Thoracic aorta (tissue), 2 donors: ENCODE results near the gene EBF4. TPM values are rescaled to one million over a fixed set of nuclear protein-coding genes. Genes with fewer than 3 reads are reported as not detected.

Experiments
- ATAC-seq: fragments of 150-250 bp; one replicate; pipeline ENCODE4 v1.8.0; 2017; ENCODE audit warnings: low read depth; ENCODE audit not compliant: insufficient number of reproducible peaks, low FRiP score
- DNase-seq: peaks from one replicate; pipeline ENCODE4 v3.0.0-alpha.2; 2020; ENCODE audit warnings: low spot score
- H3K27ac ChIP-seq, 2 donors: fragments of 200-600 bp; sonication (generic); 1 replicate in 1 of 2; 2 replicates in 1 of 2; pipeline ENCODE4 v1.5.1; 2016; ENCODE audit warnings: mild to moderate bottlenecking in 2 of 2, moderate library complexity in 2 of 2
- H3K27me3 ChIP-seq: fragments of 200-600 bp; sonication (generic); replicated peaks from 2 replicates; pipeline ENCODE4 v1.6.0; 2016; ENCODE audit warnings: mild to moderate bottlenecking; ENCODE audit not compliant: insufficient read depth
- H3K36me3 ChIP-seq: fragments of 200-600 bp; sonication (generic); one replicate; pipeline ENCODE4 v1.5.1; 2016
- H3K4me1 ChIP-seq, 2 donors: fragments of 200-600 bp; sonication (generic); 1 replicate in 1 of 2; 2 replicates in 1 of 2; pipeline versions ENCODE4 v1.5.1 to v1.6.0; 2016; ENCODE audit warnings: low read depth in 2 of 2, mild to moderate bottlenecking in 1 of 2; ENCODE audit not compliant: control insufficient read depth in 1 of 2
- H3K4me3 ChIP-seq: fragments of 200-600 bp; sonication (generic); 2 replicates; pipeline ENCODE4 v1.5.1; 2016; ENCODE audit warnings: mild to moderate bottlenecking
- H3K9me3 ChIP-seq: fragments of 200-600 bp; sonication (generic); 2 replicates; pipeline ENCODE4 v1.5.1; 2016
- total RNA-seq, 2 donors: library from RNA; depleted of rRNA; stranded (reverse); fragments of >200 nt; gene quantifications; one replicate each; pipeline versions ENCODE4 v1.1.0 to v1.2.3, GENCODE V29; 2016
- TF ChIP-seq, protein P1 (sequence below): fragments of 200-600 bp; sonication (generic); IDR thresholded peaks from one replicate; pipeline ENCODE4 v1.5.1; 2019; ENCODE audit warnings: antibody characterized with exemption

EBF4 gene
- total RNA-seq, 2 donors from 2014 or later, result 14.1 to 16.6 TPM

GRCh38 chr20:2701671-2702081 is 9.1 kb downstream of the EBF4 start:
- Histone ChIP-seq H3K27me3 (no peaks in the 10 kb centered on the region), H3K4me1 (no peaks in the 10 kb centered on the region), H3K27ac (no peak overlapping the region), H3K9me3 (no peaks in the 10 kb centered on the region), H3K4me3 (no peak overlapping the region), H3K36me3 (no peaks in the 10 kb centered on the region)
- DNase-seq, result no peak
- TF ChIP-seq, protein P1, sequence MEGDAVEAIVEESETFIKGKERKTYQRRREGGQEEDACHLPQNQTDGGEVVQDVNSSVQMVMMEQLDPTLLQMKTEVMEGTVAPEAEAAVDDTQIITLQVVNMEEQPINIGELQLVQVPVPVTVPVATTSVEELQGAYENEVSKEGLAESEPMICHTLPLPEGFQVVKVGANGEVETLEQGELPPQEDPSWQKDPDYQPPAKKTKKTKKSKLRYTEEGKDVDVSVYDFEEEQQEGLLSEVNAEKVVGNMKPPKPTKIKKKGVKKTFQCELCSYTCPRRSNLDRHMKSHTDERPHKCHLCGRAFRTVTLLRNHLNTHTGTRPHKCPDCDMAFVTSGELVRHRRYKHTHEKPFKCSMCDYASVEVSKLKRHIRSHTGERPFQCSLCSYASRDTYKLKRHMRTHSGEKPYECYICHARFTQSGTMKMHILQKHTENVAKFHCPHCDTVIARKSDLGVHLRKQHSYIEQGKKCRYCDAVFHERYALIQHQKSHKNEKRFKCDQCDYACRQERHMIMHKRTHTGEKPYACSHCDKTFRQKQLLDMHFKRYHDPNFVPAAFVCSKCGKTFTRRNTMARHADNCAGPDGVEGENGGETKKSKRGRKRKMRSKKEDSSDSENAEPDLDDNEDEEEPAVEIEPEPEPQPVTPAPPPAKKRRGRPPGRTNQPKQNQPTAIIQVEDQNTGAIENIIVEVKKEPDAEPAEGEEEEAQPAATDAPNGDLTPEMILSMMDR, result no peak
- no peak for ATAC-seq

- Histone ChIP-seq H3K9me3 (no peaks in the 10 kb centered on the region), H3K27me3 (no peaks in the 10 kb centered on the region)
Measured at GRCh38 chr20:2703716-2704475, 11.3 kb downstream of the EBF4 start.

GRCh38 chr20:2705931-2706645 is 13.5 kb downstream of the EBF4 start:
- no peaks in the 10 kb centered on the region for H3K27me3 ChIP-seq
- H3K27ac ChIP-seq, result no peak overlapping the region
- H3K9me3 ChIP-seq, result no peaks in the 10 kb centered on the region
- TF ChIP-seq, protein P1, result no peak
- no peak for ATAC-seq
- H3K4me3 ChIP-seq, result no peak overlapping the region
- no peaks in the 10 kb centered on the region for H3K36me3 ChIP-seq
- H3K4me1 ChIP-seq, result no peaks in the 10 kb centered on the region
- no peak for DNase-seq

More at GRCh38 chr20:2703716-2704475, 11.3 kb downstream of the EBF4 start:
- Histone ChIP-seq H3K4me1 (no peaks in the 10 kb centered on the region), H3K27ac (no peak overlapping the region), H3K4me3 (no peak overlapping the region), H3K36me3 (no peaks in the 10 kb centered on the region)
- TF ChIP-seq, protein P1, result no peak
- DNase-seq (no peak), ATAC-seq (no peak)

- Histone ChIP-seq H3K27me3 (no peaks in the 10 kb centered on the region), H3K9me3 (no peaks in the 10 kb centered on the region), H3K4me3 (no peak overlapping the region), H3K36me3 (no peaks in the 10 kb centered on the region), H3K27ac (no peak overlapping the region), H3K4me1 (no peaks in the 10 kb centered on the region)
- no peak for ATAC-seq
- DNase-seq, result no peak
- TF ChIP-seq, protein P1, result no peak
Measured at GRCh38 chr20:2706688-2707352, 14.2 kb downstream of the EBF4 start.
